Measurements from ENCODE around the gene DLGAP5.

- TF ChIP-seq EZH2phosphoT487 (IDR thresholded peaks at IDR 0.05; ENCODE audit: low read length) (no peak), EZH2 (optimal IDR thresholded peaks at IDR 0.05; ENCODE audit: low read depth, low read length) (no peak)
These were observed 28.8 kb upstream of the DLGAP5 start for GRCh38 chr14:55220230-55220629.
